Colon (tissue), 2 donors: ENCODE results near the gene FAM118A.
"Not testable (repeated sequence)": the region's sequence is repeated elsewhere in the genome, so short reads cannot be mapped to it uniquely, and the experiment has no call there.

Experiments used
- FAIRE-seq: peaks from 2 replicates; lab custom pipeline; 2012; peaks lifted over from hg19 to GRCh38; lab: Jason Lieb, UNC
- donor health status: control.
- donor health status: control.

The FAM118A gene

DNA sequence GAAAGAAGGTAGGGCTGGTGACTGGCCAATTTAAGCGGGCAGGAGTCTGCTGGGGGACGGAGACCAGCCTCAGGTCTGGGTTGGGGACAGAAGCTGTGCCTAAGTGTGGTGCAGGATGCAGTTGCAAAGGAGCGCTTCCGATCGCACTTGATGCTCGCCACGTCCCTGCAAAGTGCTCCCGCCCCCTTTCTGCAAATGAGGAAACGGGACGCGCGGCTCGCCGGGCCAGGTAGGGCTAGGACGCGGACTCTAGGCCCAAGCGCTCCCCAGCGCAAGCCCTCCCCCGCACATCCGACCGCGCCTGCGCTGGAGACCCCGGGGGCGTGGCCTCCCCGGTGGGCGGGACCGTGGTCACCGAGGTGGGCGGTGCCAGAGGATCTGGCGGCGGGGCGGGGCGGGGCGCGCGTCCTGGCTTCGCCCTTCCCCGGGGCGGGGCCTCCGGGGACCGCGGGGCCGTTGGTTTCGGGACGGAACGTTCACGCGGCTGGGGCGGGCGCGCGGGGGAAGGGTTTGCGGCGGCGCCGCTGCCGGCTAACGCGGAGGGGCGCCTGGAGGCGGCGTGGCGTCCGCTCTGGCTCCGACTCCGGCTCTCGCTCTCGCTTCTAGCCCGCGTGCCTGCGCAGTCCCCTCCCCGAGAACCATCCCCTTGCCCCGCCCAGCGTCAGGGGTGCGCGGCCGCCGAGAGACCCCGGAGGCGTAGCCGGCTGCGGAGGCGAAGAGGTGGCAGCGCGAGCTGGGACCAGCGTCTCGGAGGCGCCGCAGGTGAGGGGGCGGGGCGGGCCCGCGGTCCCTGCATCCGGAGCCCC, at the start of gene FAM118A:
FAM118A (plus strand) TSS at position 513 of the 806 bp plus-strand sequence. CDS start 12,446 bp downstream, outside the sequence.
- FAIRE-seq: no peak

DNA sequence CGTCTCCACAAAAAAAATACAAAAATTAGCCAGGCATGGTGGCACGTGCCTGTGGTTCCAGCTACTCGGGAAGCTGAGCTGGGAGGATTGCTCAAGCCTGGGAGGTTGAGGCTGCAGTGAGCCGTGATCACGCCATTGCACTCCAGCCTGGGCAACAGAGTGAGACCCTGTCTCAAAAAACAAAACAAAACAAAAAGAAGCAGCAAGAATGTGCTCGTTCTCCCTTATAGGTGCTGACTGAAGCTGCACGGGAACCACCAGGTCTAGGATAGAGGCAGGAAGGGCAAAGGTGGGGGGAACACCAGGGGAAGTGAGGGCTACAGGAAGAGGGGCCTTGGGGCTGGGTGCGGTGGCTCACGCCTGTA, 49.4 kb upstream of the FAM118A start:
- not testable (repeated sequence) for FAIRE-seq

DNA sequence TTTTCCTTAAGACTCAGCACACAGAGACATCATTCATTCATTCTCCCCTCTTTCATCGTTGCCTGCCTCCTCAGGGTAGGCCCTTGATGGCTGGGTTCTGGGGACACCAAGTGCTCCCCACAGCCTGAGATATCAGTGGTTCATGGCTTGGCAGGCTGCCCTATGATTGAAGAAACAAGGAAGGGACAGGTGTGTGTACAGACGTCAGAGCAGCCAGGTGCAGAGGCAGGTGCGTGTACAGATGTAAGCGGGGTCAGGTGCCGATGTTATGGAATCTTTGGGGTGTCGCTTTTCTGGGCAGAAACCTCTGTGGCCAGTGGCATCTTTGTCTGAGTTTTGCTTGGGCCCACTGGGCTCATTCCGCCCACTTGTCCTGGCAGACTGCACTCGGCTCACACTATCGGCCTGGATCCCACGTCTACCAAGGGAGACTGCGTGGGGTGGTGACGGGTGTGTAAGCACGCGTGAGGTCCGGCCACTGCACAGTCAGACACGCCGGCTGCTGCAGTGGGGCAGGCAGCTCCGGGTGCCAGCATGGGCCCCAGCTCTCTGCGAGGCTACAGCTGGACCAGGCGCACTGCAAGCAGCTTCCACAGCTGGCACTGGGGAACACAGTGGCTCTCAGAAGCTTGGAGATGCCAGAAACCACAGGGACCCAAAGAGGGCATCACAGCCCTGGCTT, 48.2 kb upstream of the FAM118A start:
- no peak for FAIRE-seq

DNA sequence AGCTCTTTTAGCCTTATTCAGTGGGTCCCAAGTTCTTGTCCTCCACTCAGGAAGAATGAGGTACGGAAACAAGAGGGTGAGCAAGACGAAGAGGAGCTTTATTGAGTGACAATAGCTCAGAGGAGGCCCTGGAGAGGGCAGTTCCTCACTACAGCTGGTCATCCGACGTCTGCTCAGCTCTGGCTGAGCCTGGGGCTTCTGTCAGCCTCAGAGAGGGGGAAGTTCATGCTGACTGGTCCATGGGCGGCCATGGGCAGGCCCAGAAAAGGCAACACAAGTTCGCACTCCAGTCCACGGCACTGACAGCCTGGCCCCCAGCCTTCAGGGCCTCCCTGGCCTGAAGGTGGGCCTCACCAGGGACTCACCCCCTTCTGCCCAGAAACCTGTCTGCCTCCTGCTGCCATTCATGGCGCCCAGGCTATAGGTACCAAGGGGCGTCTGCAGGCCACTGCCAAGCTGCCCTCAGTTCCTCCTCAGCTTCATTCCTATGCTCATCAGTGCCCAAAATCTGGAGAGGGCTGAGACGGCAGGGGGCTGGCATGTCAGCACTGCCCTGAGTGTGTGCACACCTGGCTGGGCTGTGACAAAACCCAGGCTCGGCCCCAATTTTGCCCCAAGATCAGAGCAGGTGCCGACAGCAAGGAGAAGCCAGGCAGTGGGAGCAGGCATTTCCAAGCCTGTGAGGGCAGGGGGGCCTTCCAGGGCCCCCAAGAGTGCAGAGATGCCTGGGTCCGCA, 47.4 kb upstream of the FAM118A start:
- FAIRE-seq: no peak

DNA sequence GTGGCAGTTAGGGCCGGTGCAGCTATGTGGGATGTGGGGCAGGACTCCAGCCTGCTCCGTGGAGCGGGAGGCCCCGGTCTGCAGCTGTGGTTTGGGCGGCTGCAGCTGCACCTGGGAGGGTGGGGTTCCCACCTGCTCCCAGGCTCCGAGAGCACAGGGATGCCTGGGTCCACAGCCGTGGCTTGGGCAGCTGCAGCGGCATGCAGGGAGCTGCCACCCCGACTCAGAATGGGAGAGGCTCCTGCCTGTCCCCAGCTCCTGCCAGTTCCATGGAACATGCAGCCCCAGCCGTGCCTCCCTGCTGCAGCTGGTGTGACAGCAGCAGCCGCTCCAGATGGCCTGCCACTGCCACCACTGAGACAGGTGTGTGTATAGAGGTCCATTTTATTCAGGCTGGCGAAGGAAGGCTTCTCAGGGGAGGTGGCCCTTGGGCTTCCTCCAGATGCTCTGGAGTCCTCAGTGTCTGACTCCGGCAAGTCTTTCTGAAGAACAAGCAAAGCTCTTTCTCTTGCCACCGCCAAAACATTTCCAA, 46.7 kb upstream of the FAM118A start:
- FAIRE-seq: no peak

DNA sequence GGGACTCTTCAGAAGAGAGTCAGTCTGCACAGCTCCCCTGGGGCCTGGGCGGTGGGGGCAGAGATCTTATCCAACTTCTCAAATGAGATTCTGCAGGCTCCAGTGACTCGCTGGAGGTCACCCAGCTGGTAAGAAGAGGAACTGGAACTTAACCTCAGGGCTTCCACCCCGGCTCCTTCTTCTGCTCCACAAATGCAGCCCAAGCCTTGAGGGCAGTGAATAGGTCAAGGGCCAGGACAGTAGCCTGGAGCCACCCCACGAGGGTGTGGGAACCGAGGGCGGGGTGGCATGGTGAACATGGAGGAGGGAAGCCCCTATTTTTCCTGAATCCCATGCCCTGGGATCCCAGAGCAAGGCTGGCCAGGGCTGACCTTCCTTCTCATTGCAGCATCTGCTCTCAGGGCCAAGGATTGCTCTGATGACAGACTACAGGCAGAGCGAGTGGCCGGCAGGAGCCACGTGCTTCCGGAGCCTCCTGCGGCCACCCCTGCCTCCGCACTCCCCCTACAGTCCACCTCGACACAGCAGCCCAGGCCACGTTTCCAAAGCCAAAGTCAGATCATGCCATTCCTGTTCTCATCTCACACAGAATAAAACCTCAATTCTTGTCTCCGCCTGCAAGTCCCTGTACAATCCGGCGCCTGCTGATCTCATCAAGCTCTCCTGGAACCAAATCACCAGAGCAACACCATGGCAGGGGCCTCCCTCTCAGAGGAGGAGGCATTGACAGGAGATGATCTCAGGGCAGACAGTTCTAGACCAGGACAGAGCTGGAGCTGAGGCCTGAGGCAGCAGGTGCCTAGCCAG, 46.1 kb upstream of the FAM118A start:
- no peak for FAIRE-seq

DNA sequence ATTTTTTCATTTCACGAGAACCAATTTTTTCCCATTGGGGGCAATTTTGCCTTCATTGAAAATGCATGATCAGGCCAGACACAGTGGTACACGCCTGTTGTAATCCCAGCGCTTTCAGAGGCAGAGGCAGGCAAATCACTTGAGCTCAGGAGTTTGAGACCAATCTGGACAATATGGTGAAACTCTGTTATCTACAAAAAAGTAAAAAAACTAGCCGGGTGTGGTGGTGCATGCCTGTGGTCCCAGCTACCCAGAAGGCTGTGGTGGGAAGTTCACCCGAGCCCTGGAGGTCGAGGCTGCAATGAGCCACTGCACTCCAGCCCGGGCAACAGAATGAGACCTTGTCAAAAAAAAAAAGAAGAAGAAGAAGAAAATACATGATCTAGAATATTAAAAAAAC, 44.2 kb upstream of the FAM118A start:
- FAIRE-seq: no peak

DNA sequence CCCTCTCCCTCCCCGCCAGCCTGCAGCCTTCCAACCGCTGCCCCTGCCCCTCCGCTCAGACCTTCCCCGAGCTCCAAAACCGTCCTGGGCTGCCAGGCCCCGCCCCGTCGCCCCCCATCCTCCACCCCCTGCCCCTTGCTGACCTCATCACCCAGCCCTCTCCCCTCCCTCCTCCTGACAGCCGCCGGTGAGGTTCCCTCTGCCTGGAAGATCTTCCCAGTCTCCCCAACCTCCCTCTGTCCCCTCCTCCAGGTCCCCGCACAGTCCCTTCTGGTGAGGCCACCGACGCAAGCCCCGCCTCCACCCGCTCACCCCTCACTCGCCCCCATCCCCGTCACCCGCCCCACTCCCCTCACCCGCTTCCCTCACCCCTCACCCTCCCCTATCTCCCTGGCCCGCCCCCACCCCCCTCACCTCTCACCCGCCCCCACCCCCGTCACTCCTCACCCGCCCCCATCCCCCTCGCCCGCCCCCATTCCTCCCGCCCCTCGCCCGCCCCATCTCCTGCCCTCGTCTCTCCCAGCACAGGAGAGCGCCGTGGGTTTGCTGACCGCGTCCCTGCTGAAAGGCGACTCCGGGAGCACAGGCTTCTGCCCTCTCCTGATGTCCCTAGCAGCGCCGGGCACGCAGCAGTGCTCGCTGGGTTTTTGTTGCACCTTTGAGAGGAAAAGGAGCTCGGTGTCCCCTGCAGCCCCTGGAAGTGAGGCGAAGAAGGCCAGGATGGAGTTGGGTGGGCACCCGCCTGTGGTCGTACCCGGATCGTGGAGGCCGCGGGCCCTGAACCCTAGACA, 41.4 kb upstream of the FAM118A start:
- FAIRE-seq: no peak

DNA sequence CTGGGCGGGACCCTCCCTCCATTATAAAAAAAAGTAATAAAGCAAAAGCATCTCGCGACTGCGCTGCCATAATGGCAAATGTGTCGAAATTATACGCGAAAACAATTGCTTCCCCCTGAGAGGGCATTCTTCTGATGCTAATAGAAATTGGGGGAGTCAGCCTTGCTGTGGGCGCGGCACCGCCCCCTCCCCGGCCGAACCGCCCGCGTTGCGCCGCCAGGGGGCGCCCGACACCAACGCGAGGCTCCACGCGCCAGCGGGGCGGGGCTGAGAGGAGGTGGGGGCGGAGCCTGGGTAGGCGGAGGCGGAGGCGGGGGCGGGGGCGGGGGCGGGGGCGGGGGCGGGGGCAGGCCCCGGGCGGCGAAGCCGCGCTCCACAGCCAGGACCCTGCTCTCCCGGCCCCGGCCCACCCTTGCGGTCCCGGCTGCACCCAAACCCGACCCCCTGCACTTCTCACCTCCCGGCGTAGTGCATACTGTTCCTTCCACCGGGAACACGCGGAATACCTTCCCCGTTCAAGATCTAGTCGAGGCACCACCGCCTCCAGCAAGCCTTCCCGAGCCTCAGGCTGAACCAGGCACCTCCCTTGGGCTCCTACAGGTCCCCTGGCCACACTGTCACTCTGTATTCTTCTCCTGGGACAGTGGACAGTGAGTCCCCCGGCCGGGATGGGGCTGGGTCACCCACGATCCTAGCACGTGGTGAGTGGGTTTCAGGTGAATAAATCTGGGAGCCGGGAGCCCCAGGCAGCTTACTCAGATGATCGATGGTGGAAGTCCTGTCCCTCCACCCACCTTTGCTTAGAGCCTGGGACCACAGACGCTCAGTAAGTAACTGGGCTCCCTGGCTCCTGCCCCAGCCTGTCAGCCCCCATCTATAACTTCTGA, 40.5 kb upstream of the FAM118A start:
- FAIRE-seq: no peak

DNA sequence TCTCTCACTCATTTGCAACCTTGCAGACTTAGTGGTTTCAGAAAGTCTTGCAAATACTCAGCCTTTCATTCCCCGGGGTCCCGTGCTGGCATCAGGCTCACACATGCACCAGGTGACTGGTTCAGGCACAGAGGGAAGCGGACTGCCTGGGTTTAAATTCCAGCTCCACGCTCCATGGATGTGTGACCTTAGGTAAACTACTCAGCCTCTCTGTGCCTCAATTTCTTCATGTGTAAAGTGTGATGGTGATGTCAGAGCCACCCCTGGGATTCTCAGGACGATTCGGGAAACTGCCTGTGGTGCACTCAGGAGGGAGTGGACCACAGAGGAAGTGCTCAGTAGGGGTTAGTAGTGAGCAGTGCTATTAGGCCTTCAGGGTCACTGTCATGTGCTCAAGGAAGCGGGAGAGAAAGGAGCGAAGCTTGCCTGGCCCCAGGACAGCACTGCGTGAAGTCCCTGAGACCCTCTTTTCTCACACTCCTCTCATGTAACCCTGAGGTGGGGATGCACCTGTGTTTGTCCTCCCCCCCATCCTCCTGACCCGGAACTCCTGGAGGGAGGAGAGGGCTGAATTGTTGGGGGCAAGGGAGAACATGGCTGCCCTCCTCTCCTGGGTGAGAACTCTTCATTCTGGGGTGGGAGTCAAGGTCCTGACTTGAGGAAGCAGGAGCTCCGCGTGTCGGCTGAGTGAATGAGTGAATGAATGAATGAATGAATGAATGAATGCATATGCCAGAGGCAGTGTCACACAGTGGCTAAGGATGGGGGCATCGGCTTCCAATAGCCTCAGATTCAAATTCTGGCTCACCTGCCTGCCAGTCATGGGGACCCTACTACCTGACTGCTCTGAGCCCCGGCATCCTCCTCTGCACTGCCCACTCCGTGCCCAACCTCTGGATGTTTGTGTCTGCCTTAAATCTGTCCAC, 39.4 kb upstream of the FAM118A start:
- no peak for FAIRE-seq

DNA sequence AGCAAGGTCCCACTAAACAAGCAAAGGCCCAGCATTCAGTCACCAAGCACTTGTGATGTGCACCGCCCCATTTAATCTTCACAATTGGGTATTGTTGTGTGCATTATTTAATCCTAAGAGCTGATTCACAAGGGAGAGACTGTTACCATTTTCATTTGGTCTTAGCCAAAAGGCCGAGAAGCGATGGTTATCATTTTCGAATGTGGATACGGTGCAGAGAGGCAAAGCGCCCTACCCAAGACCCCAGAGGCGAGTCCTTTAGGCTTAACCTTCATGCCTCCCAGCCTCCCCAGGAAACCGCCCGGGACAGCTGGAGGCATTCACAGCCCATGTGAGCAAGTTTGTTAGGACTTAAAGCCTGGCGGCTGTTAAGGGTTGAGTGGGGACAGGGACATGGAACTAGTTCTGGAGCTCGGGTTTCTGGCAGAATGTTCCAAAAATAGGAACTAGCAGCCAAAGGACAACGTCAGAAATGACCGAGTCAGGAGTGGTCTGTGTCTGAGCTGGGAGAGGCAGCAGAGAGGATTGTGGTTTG, 38.0 kb upstream of the FAM118A start:
- no peak for FAIRE-seq

DNA sequence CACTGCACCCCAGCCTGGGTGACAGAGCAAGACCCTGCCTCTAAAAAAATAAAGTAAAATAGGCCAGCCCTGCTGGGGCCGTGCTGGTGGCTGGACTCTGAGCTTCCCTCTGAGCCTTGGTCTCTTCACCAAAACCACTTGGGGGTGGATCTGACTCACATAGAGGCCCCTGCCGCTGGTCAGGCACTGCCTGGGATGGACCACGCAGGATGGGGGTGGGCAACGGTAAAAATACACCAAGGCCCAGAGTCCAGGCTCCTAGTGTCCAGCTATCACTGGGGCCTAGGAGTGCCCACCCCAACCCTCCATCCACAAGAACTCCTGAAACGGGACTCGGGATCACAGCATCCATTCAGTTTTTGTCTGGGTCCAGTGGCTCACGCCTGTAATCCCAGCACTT, 37.2 kb upstream of the FAM118A start:
- no peak for FAIRE-seq

DNA sequence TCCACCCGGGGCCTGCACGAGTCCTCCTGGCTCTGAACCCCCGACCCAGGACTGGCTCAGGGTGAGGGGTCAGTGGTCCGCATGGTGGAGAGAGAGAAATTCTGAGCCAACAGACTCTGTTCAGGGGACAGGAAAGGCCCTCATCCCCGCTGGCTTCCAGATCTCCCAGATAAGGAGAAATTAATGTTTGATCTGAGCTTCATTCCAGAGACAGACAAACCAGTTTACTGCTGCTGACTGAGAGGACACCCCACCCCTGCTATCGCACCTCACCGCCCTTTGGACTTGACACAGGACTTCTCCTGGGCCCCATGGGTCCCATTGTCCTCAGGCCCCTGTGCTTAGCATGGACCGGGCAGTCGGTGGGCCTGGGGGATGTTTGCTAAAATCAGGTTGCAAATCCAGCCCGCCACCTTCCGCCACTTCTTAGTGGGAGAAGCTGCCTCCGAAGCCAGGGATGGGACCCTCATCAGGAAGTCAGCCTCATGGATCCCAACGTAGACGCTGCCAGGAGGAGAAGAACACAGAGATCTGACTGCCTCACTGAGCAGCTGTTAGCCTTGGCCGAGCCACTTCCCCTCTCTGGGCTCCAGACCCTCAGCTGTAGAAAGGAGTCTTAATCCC, 36.2 kb upstream of the FAM118A start:
- FAIRE-seq: no peak

DNA sequence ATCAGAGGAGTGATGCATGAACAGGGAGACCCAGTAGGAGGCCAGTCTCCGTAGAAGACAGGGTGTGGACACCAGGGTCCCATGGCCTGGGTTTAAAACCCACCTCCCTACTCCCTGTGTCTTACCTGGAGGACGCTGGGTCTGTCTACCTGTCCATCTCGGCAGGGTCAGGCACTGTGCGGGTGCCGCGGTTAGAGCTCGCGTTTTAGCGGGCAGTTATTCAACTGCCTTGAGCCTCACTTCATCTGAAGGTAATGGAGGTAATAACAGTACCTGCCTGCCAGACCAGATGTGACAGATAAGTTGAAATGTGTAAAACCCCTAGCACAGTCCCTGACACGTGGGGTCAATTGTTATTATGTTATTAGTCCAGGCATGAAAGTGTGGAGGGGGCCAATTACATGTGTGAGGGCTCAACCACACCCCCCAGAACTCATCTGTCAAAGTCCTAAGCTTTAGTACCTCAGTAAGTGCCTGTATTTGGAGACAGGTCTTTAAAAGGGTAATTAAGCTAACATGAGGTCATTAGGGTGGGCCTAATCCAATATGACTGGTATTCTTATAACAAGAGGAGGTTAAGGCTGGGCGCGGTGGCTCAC, 33.1 kb upstream of the FAM118A start:
- no peak for FAIRE-seq

DNA sequence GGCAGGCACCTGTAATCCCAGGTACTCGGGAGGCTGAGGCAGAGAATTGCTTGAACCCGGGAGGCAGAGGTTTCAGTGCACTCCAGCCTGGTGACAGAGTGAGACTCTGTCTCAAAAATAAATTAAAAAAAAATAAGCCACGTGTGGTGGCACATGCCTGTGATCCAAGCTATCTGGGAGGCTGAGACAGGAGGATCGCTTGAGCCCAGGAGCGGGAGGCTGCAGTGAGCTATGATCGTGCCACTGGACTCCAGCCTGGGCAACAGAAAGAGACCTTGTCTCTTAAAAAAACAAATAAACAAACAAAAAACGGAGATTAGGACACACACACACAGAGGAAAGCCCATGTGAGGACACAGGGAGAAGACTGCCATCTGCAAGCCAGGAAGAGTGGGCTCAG, 32.0 kb upstream of the FAM118A start:
- not testable (repeated sequence) for FAIRE-seq

DNA sequence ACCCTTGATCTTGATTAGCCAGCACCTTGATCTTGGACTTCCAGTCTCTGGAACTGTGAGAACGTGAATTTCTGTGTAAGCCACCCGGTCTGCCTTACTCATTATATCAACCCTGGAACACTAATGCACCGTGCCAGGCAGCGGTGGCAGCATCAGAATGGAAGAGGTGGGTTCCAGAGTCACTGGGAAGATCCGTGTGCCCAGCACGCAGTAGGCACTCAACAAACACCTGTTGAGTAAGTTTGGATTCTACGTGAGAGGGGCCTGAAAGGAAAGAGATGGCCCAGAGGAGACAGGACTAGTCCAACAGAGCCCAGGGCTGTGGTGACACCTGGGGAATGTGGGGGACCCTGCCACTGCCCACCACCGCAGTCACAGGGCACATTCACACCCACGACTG, 31.6 kb upstream of the FAM118A start:
- FAIRE-seq: no peak

DNA sequence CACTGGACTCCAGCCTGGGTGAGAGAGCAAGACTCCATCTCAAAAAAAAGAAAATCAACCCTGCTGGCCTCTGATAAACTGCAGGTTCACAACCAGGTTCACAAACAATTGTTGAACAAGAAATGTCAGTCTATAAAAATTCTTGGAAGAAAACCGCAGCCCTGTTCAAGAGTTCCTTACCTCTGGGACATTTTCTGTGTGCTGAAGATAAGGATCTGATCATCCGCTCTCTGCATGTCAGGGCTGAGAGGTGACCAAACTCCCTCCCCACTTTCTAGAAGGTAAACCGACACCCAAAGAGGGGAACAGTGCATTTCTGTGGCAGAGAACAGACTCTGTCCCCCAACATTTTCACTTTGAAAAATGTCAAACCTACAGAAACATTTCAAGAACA, 29.1 kb upstream of the FAM118A start:
- no peak for FAIRE-seq

DNA sequence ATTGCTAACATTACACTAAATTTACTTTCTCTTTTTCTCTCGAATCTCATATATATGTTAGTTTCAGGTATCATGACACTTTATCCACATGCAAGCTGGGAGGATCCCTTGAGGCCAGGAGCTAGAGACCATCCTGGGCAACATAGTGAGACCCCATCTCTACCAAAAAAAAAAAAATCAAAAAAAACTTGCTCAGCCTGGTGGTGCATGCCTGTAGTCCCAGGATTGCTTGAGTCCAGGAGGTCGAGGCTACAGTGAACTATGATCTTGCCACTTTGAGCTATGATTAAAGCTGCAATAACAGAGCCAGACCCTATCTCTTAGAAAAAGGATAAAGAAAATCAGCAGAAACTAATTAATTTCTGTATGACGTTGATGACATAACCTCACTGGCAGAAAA, 28.7 kb upstream of the FAM118A start:
- FAIRE-seq: no peak
